Subcutaneous abdominal adipose tissue (tissue), 5 donors: ENCODE measurements around the gene ITGB7.

Experiments
- H3K27ac ChIP-seq: one replicate; pipeline ENCODE4 v1.7.0; 2013; ENCODE audit warnings: low read depth, mild to moderate bottlenecking, inconsistent platforms, low read length, moderate library complexity
- H3K27me3 ChIP-seq, 5 donors: one replicate each; pipeline ENCODE4 v1.7.0; 2013; ENCODE audit warnings: low read length in 5 of 5, inconsistent platforms in 1 of 5; ENCODE audit not compliant: control insufficient read depth in 5 of 5, insufficient read depth in 4 of 5
- H3K36me3 ChIP-seq, 5 donors: one replicate each; pipeline ENCODE4 v1.7.0; 2013; ENCODE audit warnings: low read length in 5 of 5; ENCODE audit not compliant: control insufficient read depth in 5 of 5, insufficient read depth in 5 of 5
- H3K4me1 ChIP-seq, 5 donors: one replicate each; pipeline ENCODE4 v1.7.0; 2013; ENCODE audit warnings: low read length in 5 of 5, mild to moderate bottlenecking in 3 of 5, moderate library complexity in 1 of 5; ENCODE audit not compliant: control insufficient read depth in 5 of 5, insufficient read depth in 5 of 5
- H3K4me3 ChIP-seq, 5 donors: one replicate each; pipeline ENCODE4 v1.7.0; 2013; ENCODE audit warnings: low read length in 5 of 5, low read depth in 1 of 5
- H3K9ac ChIP-seq, 5 donors: one replicate each; pipeline ENCODE4 v1.7.0; 2013; ENCODE audit warnings: low read length in 5 of 5, mild to moderate bottlenecking in 4 of 5, moderate library complexity in 3 of 5
- H3K9me3 ChIP-seq, 5 donors: one replicate each; pipeline ENCODE4 v1.7.0; 2013; ENCODE audit warnings: low read length in 5 of 5; ENCODE audit not compliant: control insufficient read depth in 5 of 5
- donor health status: healthy.
- donor health status: healthy.
- donor health status: healthy.
- donor health status: healthy.
- donor health status: healthy.

ITGB7 gene

GRCh38 chr12:53191096-53191884 is 15.8 kb downstream of the ITGB7 start:
- Histone ChIP-seq H3K36me3 (peaks cover 5 to 42% (median 34%) of the 10 kb centered on the region in 5 donors), H3K4me3 (no peak overlapping the region), H3K9me3 (no peaks in the 10 kb centered on the region), H3K9ac (no peak overlapping the region), H3K27me3 (no peaks in the 10 kb centered on the region), H3K4me1 (peaks cover 0 to 14% (median 0%) of the 10 kb centered on the region in 5 donors), H3K27ac (no peak overlapping the region)

GRCh38 chr12:53190108-53190729 is 16.8 kb downstream of the ITGB7 start:
- Histone ChIP-seq H3K9ac (no peak overlapping the region), H3K36me3 (peaks cover 12 to 52% (median 45%) of the 10 kb centered on the region in 5 donors), H3K9me3 (no peaks in the 10 kb centered on the region), H3K4me1 (peaks cover 0 to 14% (median 3%) of the 10 kb centered on the region in 5 donors), H3K27me3 (no peaks in the 10 kb centered on the region), H3K4me3 (no peak overlapping the region), H3K27ac (no peak overlapping the region)

- Histone ChIP-seq H3K9me3 (no peaks in the 10 kb centered on the region), H3K9ac (no peak overlapping the region), H3K27ac (no peak overlapping the region), H3K27me3 (no peaks in the 10 kb centered on the region), H3K4me1 (peaks cover 10 to 41% (median 27%) of the 10 kb centered on the region in 5 donors), H3K4me3 (no peak overlapping the region), H3K36me3 (peaks cover 22 to 74% (median 59%) of the 10 kb centered on the region in 5 donors)
These were observed 19.7 kb downstream of the ITGB7 start for GRCh38 chr12:53187145-53187899.

- H3K4me3 ChIP-seq = no peak overlapping the region
- H3K36me3 ChIP-seq = peaks cover 23 to 78% (median 65%) of the 10 kb centered on the region in 5 donors
- no peaks in the 10 kb centered on the region for H3K9me3 ChIP-seq
- H3K9ac ChIP-seq = no peak overlapping the region
- H3K27me3 ChIP-seq = no peaks in the 10 kb centered on the region
- H3K4me1 ChIP-seq = peaks cover 13 to 47% (median 33%) of the 10 kb centered on the region in 5 donors
- no peak overlapping the region for H3K27ac ChIP-seq
These were observed 20.3 kb downstream of the ITGB7 start for GRCh38 chr12:53186745-53187144.

- Histone ChIP-seq H3K4me3 (no peak overlapping the region), H3K9me3 (no peaks in the 10 kb centered on the region), H3K27me3 (no peaks in the 10 kb centered on the region), H3K36me3 (peaks cover 23 to 71% (median 59%) of the 10 kb centered on the region in 5 donors), H3K9ac (peak overlapping the region in 2 of 5 donors; percentile 10 to 17), H3K4me1 (peaks cover 16 to 54% (median 41%) of the 10 kb centered on the region in 5 donors), H3K27ac (no peak overlapping the region)
These were observed 21.4 kb downstream of the ITGB7 start for GRCh38 chr12:53185582-53186153.

- no peaks in the 10 kb centered on the region for H3K9me3 ChIP-seq
- peaks cover 23 to 71% (median 59%) of the 10 kb centered on the region in 5 donors for H3K36me3 ChIP-seq
- H3K9ac ChIP-seq = peak overlapping the region in 2 of 5 donors; percentile 44 to 64
- H3K27me3 ChIP-seq = no peaks in the 10 kb centered on the region
- H3K4me1 ChIP-seq = peaks cover 14 to 50% (median 44%) of the 10 kb centered on the region in 5 donors
- no peak overlapping the region for H3K27ac ChIP-seq
- H3K4me3 ChIP-seq = no peak overlapping the region
These were observed 22.2 kb downstream of the ITGB7 start for GRCh38 chr12:53184828-53185227.

- H3K4me3 ChIP-seq = peak overlapping the region; percentile 25 to 91 (median 41)
- no peaks in the 10 kb centered on the region for H3K9me3 ChIP-seq
- peak overlapping the region in 2 of 5 donors; percentile 50 to 62 for H3K9ac ChIP-seq
- peaks cover 23 to 57% (median 47%) of the 10 kb centered on the region in 5 donors for H3K36me3 ChIP-seq
- peak overlapping the region; percentile 43 for H3K27ac ChIP-seq
- peaks cover 16 to 56% (median 48%) of the 10 kb centered on the region in 5 donors for H3K4me1 ChIP-seq
- H3K27me3 ChIP-seq = no peaks in the 10 kb centered on the region
These were observed 24.1 kb downstream of the ITGB7 start for GRCh38 chr12:53182903-53183302.

GRCh38 chr12:53181935-53182334 is 25.1 kb downstream of the ITGB7 start:
- Histone ChIP-seq H3K4me1 (peaks cover 16 to 60% (median 48%) of the 10 kb centered on the region in 5 donors), H3K4me3 (peak overlapping the region; percentile 74 to 91 (median 81)), H3K9me3 (no peaks in the 10 kb centered on the region), H3K36me3 (peaks cover 21 to 47% (median 37%) of the 10 kb centered on the region in 5 donors), H3K9ac (peak overlapping the region in 4 of 5 donors; percentile 79 to 91 (median 87)), H3K27ac (peak overlapping the region; percentile 87), H3K27me3 (no peaks in the 10 kb centered on the region)

- H3K27me3 ChIP-seq = no peaks in the 10 kb centered on the region
- peaks cover 16 to 39% (median 29%) of the 10 kb centered on the region in 5 donors for H3K36me3 ChIP-seq
- H3K9ac ChIP-seq = peak overlapping the region; percentile 79 to 91 (median 85)
- H3K27ac ChIP-seq = peak overlapping the region; percentile 87
- peaks cover 16 to 60% (median 48%) of the 10 kb centered on the region in 5 donors for H3K4me1 ChIP-seq
- H3K9me3 ChIP-seq = no peaks in the 10 kb centered on the region
- H3K4me3 ChIP-seq = peak overlapping the region; percentile 74 to 91 (median 81)
These were observed 26.0 kb downstream of the ITGB7 start for GRCh38 chr12:53180931-53181645.
